Loucy (cell line): ENCODE results near the gene SCN10A.

Source experiments
- CTCF ChIP-seq: fragments of 200-600 bp; sonication (generic); conservative IDR thresholded peaks from 2 replicates; pipeline ENCODE4 v1.5.1; 2014; ENCODE audit warnings: mild to moderate bottlenecking, antibody characterized with exemption, low read length
- EZH2phosphoT487 ChIP-seq: fragments of 200-600 bp; IDR thresholded peaks from 2 replicates; pipeline ENCODE4 v1.6.1; 2018; ENCODE audit warnings: antibody characterized with exemption, mild to moderate bottlenecking, moderate library complexity, borderline replicate concordance

DNA sequence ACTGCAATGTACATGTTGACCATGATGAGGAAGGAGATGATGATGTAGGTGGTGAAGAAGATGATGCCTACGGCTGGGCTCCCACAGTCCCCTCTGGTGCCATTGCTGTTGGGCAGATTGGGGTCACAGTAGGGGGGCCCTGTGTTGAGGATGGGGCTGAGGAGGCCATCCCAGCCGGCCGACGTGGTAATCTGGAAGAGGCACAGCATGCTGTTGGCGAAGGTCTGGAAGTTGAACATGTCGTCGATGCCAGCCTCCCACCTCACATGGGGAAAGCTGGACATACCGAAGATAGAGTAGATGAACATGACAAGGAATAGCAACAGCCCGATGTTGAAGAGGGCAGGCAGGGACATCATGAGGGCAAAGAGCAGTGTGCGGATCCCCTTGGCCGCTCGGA lies 118.0 kb downstream of the SCN10A start:
- TF ChIP-seq CTCF (no peak), EZH2phosphoT487 (no peak)
